HCT116 (cell line): ENCODE data around the gene GDPD5. TPM values are rescaled to one million over a fixed set of nuclear protein-coding genes. Genes with fewer than 3 reads are reported as not detected.

Experiments used
- ATAC-seq: fragments of 200-7000 bp; cut with Tn5 transposase; 2 replicates; pipeline ENCODE4 v1.9.1; 2020; ENCODE audit warnings: mild to moderate bottlenecking, moderate library complexity
- BruUV-seq: library from RNA; stranded (reverse); fragments of 400-500 nt; replicated peaks from 2 replicates; lab custom pipeline; 2021; lab: Mats Ljungman, UMichigan
- CTCF ChIA-PET: fragments of 300-600 bp; sonication (Branson Sonifier 250); formaldehyde crosslinking; loops from one replicate; lab custom pipeline; 2021; ENCODE audit warnings: antibody characterized with exemption; lab: Charles Lee
- POLR2A ChIA-PET: fragments of 300-600, 350-600 bp; sonication (Branson Sonifier 250); formaldehyde crosslinking; loops from one replicate; lab custom pipeline; 2021; ENCODE audit warnings: antibody characterized with exemption; lab: Charles Lee
- RAD21 ChIA-PET, 2 experiments: fragments of 300-600 bp; sonication (Branson Sonifier 250); formaldehyde crosslinking; loops; one replicate each; lab custom pipeline; 2023; ENCODE audit warnings: low total read pairs in 2 of 2; ENCODE audit not compliant: uncharacterized antibody in 2 of 2, unreplicated experiment in 2 of 2, low non-redundant PET in 1 of 2; lab: Charles Lee
- DNase-seq: peaks from one replicate; pipeline ENCODE4 v3.0.0-alpha.2; 2010; ENCODE audit warnings: low read depth, low spot score
- H2AFZ ChIP-seq: fragments of 200-600 bp; shearing (Covaris generic), sonication (generic); 2 replicates; pipeline ENCODE4 v1.6.1; 2017; ENCODE audit warnings: low read depth, mixed run types, mixed read lengths, antibody characterized with exemption, low read length; ENCODE audit not compliant: poor library complexity, severe bottlenecking
- H3K27ac ChIP-seq: 2 replicates; pipeline ENCODE4 v1.5.1; 2012; ENCODE audit warnings: low read depth, low read length
- H3K27me3 ChIP-seq: fragments of 200-600 bp; sonication (generic); 2 replicates; pipeline ENCODE4 v1.6.1; 2016; ENCODE audit warnings: mixed run types, low read length, mixed read lengths; ENCODE audit not compliant: insufficient read depth
- H3K36me3 ChIP-seq, 2 experiments: fragments of 200-500 bp in 1 of 2; fragments of 200-600 bp in 1 of 2; sonication (Bioruptor generic) in 1 of 2; sonication (generic) in 1 of 2; 2 replicates each; pipeline versions ENCODE4 v1.5.1 to v1.6.1; 2014 to 2016; ENCODE audit warnings: low read length in 2 of 2, inconsistent platforms in 1 of 2, mixed read lengths in 1 of 2, mixed run types in 1 of 2; ENCODE audit not compliant: insufficient read depth in 2 of 2, control insufficient read depth in 1 of 2
- H3K4me1 ChIP-seq, 2 experiments: fragments of 200-600 bp in 1 of 2; sonication (generic) in 1 of 2; 2 replicates each; pipeline versions ENCODE4 v1.5.1 to v1.6.1; 2012 to 2017; ENCODE audit warnings: low read length in 2 of 2, inconsistent platforms in 1 of 2, mild to moderate bottlenecking in 1 of 2, mixed read lengths in 1 of 2, mixed run types in 1 of 2, moderate library complexity in 1 of 2; ENCODE audit not compliant: insufficient read depth in 2 of 2, control insufficient read depth in 1 of 2
- H3K4me2 ChIP-seq: fragments of 200-600 bp; sonication (generic); 2 replicates; pipeline ENCODE4 v1.6.1; 2017; ENCODE audit warnings: mixed run types, low read length, mixed read lengths
- H3K4me3 ChIP-seq, 2 experiments: fragments of 200-600 bp in 1 of 2; sonication (generic) in 1 of 2; replicated peaks in 1 of 2; 2 replicates each; pipeline ENCODE4 v1.5.1; 2011 to 2016; ENCODE audit warnings: low read length in 2 of 2, control low read depth in 1 of 2, low read depth in 1 of 2, mild to moderate bottlenecking in 1 of 2, mixed read lengths in 1 of 2, mixed run types in 1 of 2
- H3K79me2 ChIP-seq: fragments of 200-600 bp; sonication (generic); 2 replicates; pipeline ENCODE4 v1.6.1; 2017; ENCODE audit warnings: mild to moderate bottlenecking, mixed run types, low read length, moderate library complexity, mixed read lengths; ENCODE audit not compliant: insufficient read depth
- H3K9ac ChIP-seq: fragments of 200-600 bp; sonication (generic); 2 replicates; pipeline ENCODE4 v1.6.1; 2016; ENCODE audit warnings: low read length, mixed read lengths
- H3K9me2 ChIP-seq: fragments of 200-600 bp; sonication (generic), shearing (Covaris generic); 2 replicates; pipeline ENCODE4 v1.6.1; 2017; ENCODE audit warnings: mixed run types, mild to moderate bottlenecking, moderate library complexity; ENCODE audit not compliant: insufficient read depth
- H3K9me3 ChIP-seq, 2 experiments: fragments of 200-500 bp in 1 of 2; fragments of 200-600 bp in 1 of 2; sonication (Bioruptor generic) in 1 of 2; sonication (generic) in 1 of 2; 2 replicates each; pipeline ENCODE4 v1.6.1; 2014 to 2017; ENCODE audit warnings: low read length in 2 of 2, mixed read lengths in 2 of 2, inconsistent platforms in 1 of 2, low read depth in 1 of 2, mild to moderate bottlenecking in 1 of 2, mixed run types in 1 of 2, moderate library complexity in 1 of 2; ENCODE audit not compliant: control insufficient read depth in 1 of 2, insufficient read depth in 1 of 2
- H4K20me1 ChIP-seq: fragments of 200-600 bp; sonication (generic), shearing (Covaris generic); 2 replicates; pipeline ENCODE4 v1.6.1; 2017; ENCODE audit warnings: mixed run types, mild to moderate bottlenecking, moderate library complexity; ENCODE audit not compliant: insufficient read depth
- CTCF ChIP-seq, 3 experiments: fragments of 200-600 bp in 1 of 3; sonication (generic) in 1 of 3; IDR thresholded peaks in 2 of 3; conservative IDR thresholded peaks in 1 of 3; 2 replicates each; pipeline ENCODE4 v1.5.1; 2012 to 2017; ENCODE audit warnings: low read depth in 2 of 3, low read length in 2 of 3, antibody characterized with exemption in 1 of 3, borderline replicate concordance in 1 of 3, control low read depth in 1 of 3, mild to moderate bottlenecking in 1 of 3, mixed read lengths in 1 of 3, mixed run types in 1 of 3, moderate library complexity in 1 of 3; ENCODE audit not compliant: insufficient read depth in 1 of 3
- FOSL1 ChIP-seq: IDR thresholded peaks from 2 replicates; pipeline ENCODE4 v1.6.1; 2012; ENCODE audit warnings: low read depth
- JUND ChIP-seq: IDR thresholded peaks from 2 replicates; pipeline ENCODE4 v1.6.1; 2012
- TCF7L2 ChIP-seq: IDR thresholded peaks from 2 replicates; pipeline ENCODE4 v1.7.0; 2011; ENCODE audit warnings: borderline replicate concordance, inconsistent platforms; ENCODE audit not compliant: insufficient read depth, insufficient read length; ENCODE audit errors: extremely low read depth
- ZFX ChIP-seq: fragments of 450-650 bp; IDR thresholded peaks from 2 replicates; pipeline ENCODE4 v1.6.1; 2017
- intact Hi-C: fragments of 100-400 bp; cut with micrococcal nuclease; formaldehyde crosslinking; loops from 2 replicates; pipeline ENCODE4 v1.10.0; 2022
- total RNA-seq: library from RNA; stranded (reverse); gene quantifications from one replicate; pipeline ENCODE4 v1.2.1, GENCODE V29; 2021; ENCODE audit not compliant: unreplicated experiment

Gene GDPD5
- total RNA-seq, 1 experiment from 2014 or later: 27.5 TPM

- Histone ChIP-seq H3K36me3 (peaks cover 0 to 8% of the 10 kb centered on the region in 2 experiments; a peak in 3 of 4 replicates), H3K79me2 (no peaks in the 10 kb centered on the region), H3K4me1 (peaks cover 0 to 16% of the 10 kb centered on the region in 2 experiments; a peak in 1 of 4 replicates), H3K4me3 (no peak overlapping the region), H3K4me2 (no peak overlapping the region), H3K9ac (no peak overlapping the region), H3K9me2 (no peaks in the 10 kb centered on the region), H3K27ac (no peak overlapping the region), H3K27me3 (no peaks in the 10 kb centered on the region), H2AFZ (no peak overlapping the region), H3K9me3 (no peaks in the 10 kb centered on the region), H4K20me1 (no peaks in the 10 kb centered on the region)
- POLR2A ChIA-PET: no interaction called here
- no peak for TF ChIP-seq JUND
- no peak for DNase-seq
- RAD21 ChIA-PET: no interaction called here
- CTCF ChIA-PET: no interaction called here
- intact Hi-C loops: no loop called here
- BruUV-seq: no TSS peak
- ATAC-seq: no peak
These were observed 99.0 kb downstream of the GDPD5 start for GRCh38 chr11:75426720-75427086.

- CTCF ChIA-PET: interaction anchor here (0.8 to 1.6 kb wide), 8 partner anchors 10 to 155 kb away, joined by 3 to 6 read pairs (median 4); no protein-coding TSS in a partner anchor
- DNase-seq: no peak
These were observed 100.3 kb downstream of the GDPD5 start for GRCh38 chr11:75425422-75425821.

More at GRCh38 chr11:75425422-75425821, 100.3 kb downstream of the GDPD5 start:
- POLR2A ChIA-PET: interaction anchor here (0.9 to 1.0 kb wide), 2 partner anchors 10 to 18 kb away, joined by 3 to 4 read pairs; no protein-coding TSS in a partner anchor
- Histone ChIP-seq H2AFZ (no peak overlapping the region), H3K9me2 (no peaks in the 10 kb centered on the region), H3K4me1 (peaks cover 0 to 7% of the 10 kb centered on the region in 2 experiments; a peak in 1 of 4 replicates), H3K4me3 (no peak overlapping the region), H3K36me3 (peaks cover 0 to 8% of the 10 kb centered on the region in 2 experiments; a peak in 3 of 4 replicates), H3K9ac (no peak overlapping the region), H4K20me1 (no peaks in the 10 kb centered on the region), H3K27me3 (no peaks in the 10 kb centered on the region), H3K27ac (no peak overlapping the region), H3K79me2 (no peaks in the 10 kb centered on the region), H3K4me2 (no peak overlapping the region), H3K9me3 (no peaks in the 10 kb centered on the region)
- intact Hi-C loops: no loop called here
- RAD21 ChIA-PET: no interaction called here
- no TSS peak for BruUV-seq
- no peak for TF ChIP-seq TCF7L2
- no peak for TF ChIP-seq FOSL1
- no peak for TF ChIP-seq ZFX
- peak; percentile 24 to 61 (median 60); a peak in 5 of 6 replicates for TF ChIP-seq CTCF (IDR thresholded peaks at IDR 0.05 in 2 of 3, conservative IDR thresholded peaks at IDR 0.05 in 1 of 3; ENCODE audit: borderline replicate concordance in 1 of 3, insufficient read depth in 1 of 3, low read depth in 2 of 3, low read length in 2 of 3)
- peak; percentile 53 for ATAC-seq
